Upper lobe of right lung (tissue), 1 donor: Measurements from ENCODE around the gene U2AF2. TPM values are rescaled to one million over a fixed set of nuclear protein-coding genes. Genes with fewer than 3 reads are reported as not detected.

ENCODE experiments used
- ATAC-seq: fragments of 200-7000 bp; cut with Tn5 transposase; one replicate; pipeline ENCODE4 v1.9.1; 2020; ENCODE audit warnings: mild to moderate bottlenecking, moderate library complexity
- DNase-seq: peaks from one replicate; pipeline ENCODE4 v3.0.0-alpha.2; 2020
- H3K27ac ChIP-seq: fragments of 200-600 bp; one replicate; pipeline ENCODE4 v1.8.0; 2022
- H3K27me3 ChIP-seq: fragments of 200-600 bp; one replicate; pipeline ENCODE4 v1.8.0; 2022; ENCODE audit warnings: mild to moderate bottlenecking
- H3K36me3 ChIP-seq: fragments of 200-600 bp; one replicate; pipeline ENCODE4 v1.8.0; 2022
- H3K4me1 ChIP-seq: fragments of 200-600 bp; one replicate; pipeline ENCODE4 v1.8.0; 2022
- H3K4me3 ChIP-seq: fragments of 200-600 bp; one replicate; pipeline ENCODE4 v1.8.0; 2022; ENCODE audit warnings: mild to moderate bottlenecking
- H3K9me3 ChIP-seq: fragments of 200-600 bp; one replicate; pipeline ENCODE4 v1.8.0; 2022
- intact Hi-C: fragments of 100-400 bp; cut with DNase I; formaldehyde crosslinking; loops from one replicate; pipeline ENCODE4 v1.11.0; 2022
- total RNA-seq: library from RNA; stranded (reverse); fragmentation: NEBNext Ultra II Directional; extraction: Animal tissue kit (Norgen Biotek cat#: 25700); gene quantifications from one replicate; pipeline ENCODE4 v1.2.1, GENCODE V29; 2021
- TF ChIP-seq, protein P1 (sequence below): fragments of 200-600 bp; IDR thresholded peaks from one replicate; pipeline ENCODE4 v1.8.0; 2022; ENCODE audit warnings: antibody characterized with exemption
- donor health status: DM: no; HTN: yes; CAD: no; lungs with severe emphysema.

U2AF2 gene
- total RNA-seq, 1 donor from 2014 or later: 142 TPM

DNA sequence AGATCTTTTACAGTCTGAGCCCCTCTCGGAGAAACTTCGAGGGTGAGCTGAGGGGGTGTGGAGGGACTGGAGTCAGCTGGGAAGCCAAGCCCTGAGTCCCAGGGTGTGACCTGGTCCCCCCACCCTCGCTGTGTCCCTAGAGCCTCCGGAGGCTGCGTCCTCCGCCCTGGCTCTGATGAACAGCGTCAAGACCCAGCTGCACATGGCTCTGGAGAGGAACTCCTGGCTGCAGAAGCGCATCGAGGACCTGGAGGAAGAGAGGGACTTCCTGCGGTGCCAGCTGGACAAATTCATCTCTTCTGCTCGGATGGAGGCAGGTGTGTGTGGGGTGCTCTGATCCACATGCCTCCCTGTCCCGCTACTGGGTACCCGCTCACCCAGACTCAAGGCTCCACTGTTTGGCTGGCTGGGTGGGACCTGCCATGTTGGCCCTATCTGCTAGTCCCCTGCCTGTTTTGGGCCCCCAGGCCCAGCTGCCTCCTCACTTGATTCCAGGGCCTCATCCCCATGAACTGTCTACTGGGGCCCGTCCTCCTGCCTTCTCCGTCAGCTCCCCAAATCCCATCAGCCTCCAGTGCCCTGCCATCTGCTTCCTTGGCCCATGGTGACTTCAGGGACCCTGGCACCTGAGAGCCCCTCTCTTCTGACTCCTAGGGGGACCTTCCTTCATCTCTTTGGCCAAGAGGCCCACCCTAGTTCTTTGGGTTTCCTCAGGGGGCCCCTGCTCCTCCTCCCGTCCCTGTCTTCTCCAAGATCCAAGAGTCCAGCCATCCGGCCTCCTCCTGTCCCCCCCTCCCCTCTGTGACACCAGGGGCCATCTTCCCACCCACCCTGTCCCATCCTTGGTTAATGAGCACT is 5.3 kb upstream of the U2AF2 start:
- intact Hi-C loops: no loop called here
- Histone ChIP-seq H3K4me3 (peak overlapping the region; percentile 75), H3K27me3 (no peaks in the 10 kb centered on the region), H3K36me3 (peaks cover 13% of the 10 kb centered on the region), H3K4me1 (peaks cover 25% of the 10 kb centered on the region), H3K27ac (peak overlapping the region; percentile 64), H3K9me3 (no peaks in the 10 kb centered on the region)
- DNase-seq (no peak), ATAC-seq (no peak)
- TF ChIP-seq, protein P1, sequence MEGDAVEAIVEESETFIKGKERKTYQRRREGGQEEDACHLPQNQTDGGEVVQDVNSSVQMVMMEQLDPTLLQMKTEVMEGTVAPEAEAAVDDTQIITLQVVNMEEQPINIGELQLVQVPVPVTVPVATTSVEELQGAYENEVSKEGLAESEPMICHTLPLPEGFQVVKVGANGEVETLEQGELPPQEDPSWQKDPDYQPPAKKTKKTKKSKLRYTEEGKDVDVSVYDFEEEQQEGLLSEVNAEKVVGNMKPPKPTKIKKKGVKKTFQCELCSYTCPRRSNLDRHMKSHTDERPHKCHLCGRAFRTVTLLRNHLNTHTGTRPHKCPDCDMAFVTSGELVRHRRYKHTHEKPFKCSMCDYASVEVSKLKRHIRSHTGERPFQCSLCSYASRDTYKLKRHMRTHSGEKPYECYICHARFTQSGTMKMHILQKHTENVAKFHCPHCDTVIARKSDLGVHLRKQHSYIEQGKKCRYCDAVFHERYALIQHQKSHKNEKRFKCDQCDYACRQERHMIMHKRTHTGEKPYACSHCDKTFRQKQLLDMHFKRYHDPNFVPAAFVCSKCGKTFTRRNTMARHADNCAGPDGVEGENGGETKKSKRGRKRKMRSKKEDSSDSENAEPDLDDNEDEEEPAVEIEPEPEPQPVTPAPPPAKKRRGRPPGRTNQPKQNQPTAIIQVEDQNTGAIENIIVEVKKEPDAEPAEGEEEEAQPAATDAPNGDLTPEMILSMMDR: no peak

- Histone ChIP-seq H3K27ac (no peak overlapping the region), H3K4me3 (no peak overlapping the region), H3K27me3 (no peaks in the 10 kb centered on the region), H3K36me3 (peaks cover 7% of the 10 kb centered on the region), H3K4me1 (peaks cover 20% of the 10 kb centered on the region), H3K9me3 (no peaks in the 10 kb centered on the region)
- intact Hi-C loops: no loop called here
- no peak for DNase-seq
- TF ChIP-seq, protein P1: no peak
- ATAC-seq: no peak
These were observed 4.7 kb upstream of the U2AF2 start for GRCh38 chr19:55650126-55650557.

GRCh38 chr19:55650602-55651230 is 4.1 kb upstream of the U2AF2 start:
- H3K27ac ChIP-seq: no peak overlapping the region
- H3K36me3 ChIP-seq: peaks cover under 1% of the 10 kb centered on the region
- no peaks in the 10 kb centered on the region for H3K27me3 ChIP-seq
- H3K4me1 ChIP-seq: peaks cover 21% of the 10 kb centered on the region
- no peak for ATAC-seq
- intact Hi-C loops: no loop called here
- H3K4me3 ChIP-seq: no peak overlapping the region
- TF ChIP-seq, protein P1: no peak
- no peaks in the 10 kb centered on the region for H3K9me3 ChIP-seq
- DNase-seq: no peak

GRCh38 chr19:55651236-55651635 is 3.6 kb upstream of the U2AF2 start:
- Histone ChIP-seq H3K36me3 (no peaks in the 10 kb centered on the region), H3K4me1 (peaks cover 26% of the 10 kb centered on the region), H3K27me3 (no peaks in the 10 kb centered on the region), H3K27ac (no peak overlapping the region), H3K4me3 (no peak overlapping the region), H3K9me3 (no peaks in the 10 kb centered on the region)
- DNase-seq (no peak), ATAC-seq (no peak)
- TF ChIP-seq, protein P1: no peak
- intact Hi-C loops: no loop called here

GRCh38 chr19:55652311-55653128 is 2.3 kb upstream of the U2AF2 start:
- DNase-seq: no peak
- Histone ChIP-seq H3K27me3 (no peaks in the 10 kb centered on the region), H3K36me3 (no peaks in the 10 kb centered on the region), H3K9me3 (no peaks in the 10 kb centered on the region), H3K4me1 (peaks cover 33% of the 10 kb centered on the region), H3K27ac (no peak overlapping the region), H3K4me3 (no peak overlapping the region)
- ATAC-seq: no peak
- intact Hi-C loops: no loop called here
- TF ChIP-seq, protein P1: no peak
